HepG2 (cell line): ENCODE results near the gene ZNF562. TPM values are rescaled to one million over a fixed set of nuclear protein-coding genes. Genes with fewer than 3 reads are reported as not detected.
A peak's percentile ranks its signal among the peaks of the same experiment; 100 is the strongest.

Experiments used
- ATAC-seq: fragments of 200-7000 bp; cut with Tn5 transposase; 3 replicates; pipeline ENCODE4 v1.9.1; 2020; ENCODE audit warnings: mild to moderate bottlenecking, moderate library complexity
- BruUV-seq: library from RNA; stranded (reverse); fragments of 400-500 nt; replicated peaks from 2 replicates; lab custom pipeline; 2021; lab: Mats Ljungman, UMichigan
- CTCF ChIA-PET: fragments of 300-600 bp; formaldehyde crosslinking; extraction: SDS; loops from one replicate; lab custom pipeline; 2021; ENCODE audit warnings: low total read pairs, inconsistent platforms, low intra/inter-chr PET ratio; lab: Yijun Ruan, JAX
- POLR2A ChIA-PET: fragments of 350-600 bp; sonication (Branson Sonifier 250); formaldehyde crosslinking; loops from one replicate; lab custom pipeline; 2020; ENCODE audit warnings: antibody characterized with exemption, inconsistent platforms; lab: Yijun Ruan, JAX
- DNase-seq: peaks from one replicate; pipeline ENCODE4 v3.0.0-alpha.2; 2015; ENCODE audit warnings: low spot score
- FAIRE-seq: peaks from 3 replicates; lab custom pipeline; 2011; peaks lifted over from hg19 to GRCh38; lab: Jason Lieb, UNC
- H2AFZ ChIP-seq: one replicate; pipeline ENCODE4 v1.6.1; 2011; ENCODE audit warnings: low read length, inconsistent platforms
- H3K27ac ChIP-seq: fragments of 300-600 bp; 3 replicates; pipeline ENCODE4 v1.8.0; 2011; ENCODE audit warnings: mixed run types, mild to moderate bottlenecking, mixed read lengths, low read length, inconsistent platforms; ENCODE audit not compliant: insufficient read depth; ENCODE audit errors: extremely low read length
- H3K27me3 ChIP-seq, 2 experiments: fragments of 200-600 bp in 1 of 2; 2 replicates in 1 of 2; 3 replicates in 1 of 2; pipeline versions ENCODE4 v1.6.0 to v1.8.0; 2011; ENCODE audit warnings: low read length in 2 of 2, mild to moderate bottlenecking in 2 of 2, moderate library complexity in 2 of 2, inconsistent platforms in 1 of 2; ENCODE audit not compliant: insufficient read depth in 2 of 2, control insufficient read depth in 1 of 2
- H3K36me3 ChIP-seq, 2 experiments: fragments of 200-600 bp in 1 of 2; replicated peaks in 1 of 2; 2 replicates in 1 of 2; 3 replicates in 1 of 2; pipeline versions ENCODE4 v1.5.1 to v1.8.0; 2011; ENCODE audit warnings: low read length in 2 of 2, inconsistent platforms in 1 of 2; ENCODE audit not compliant: insufficient read depth in 2 of 2, control insufficient read depth in 1 of 2
- H3K4me1 ChIP-seq: 2 replicates; pipeline ENCODE4 v1.5.1; 2012; ENCODE audit warnings: low read length, inconsistent platforms; ENCODE audit not compliant: insufficient read depth
- H3K4me2 ChIP-seq: 2 replicates; pipeline ENCODE4 v1.6.0; 2011; ENCODE audit warnings: low read depth, low read length, inconsistent platforms
- H3K4me3 ChIP-seq, 3 experiments: fragments of 200-600 bp in 1 of 3; sonication (generic), shearing (Covaris generic) in 1 of 3; replicated peaks in 1 of 3; 2 replicates each; pipeline ENCODE4 v1.5.1; 2011 to 2016; ENCODE audit warnings: low read length in 3 of 3, inconsistent platforms in 2 of 3, low read depth in 2 of 3, mild to moderate bottlenecking in 2 of 3, control low read depth in 1 of 3, mixed read lengths in 1 of 3; ENCODE audit not compliant: insufficient read depth in 1 of 3
- H3K79me2 ChIP-seq: one replicate; pipeline ENCODE4 v1.6.1; 2011; ENCODE audit warnings: low read length, inconsistent platforms; ENCODE audit not compliant: insufficient read depth
- H3K9ac ChIP-seq: 2 replicates; pipeline ENCODE4 v1.6.0; 2011; ENCODE audit warnings: mild to moderate bottlenecking, low read depth, low read length, inconsistent platforms; ENCODE audit not compliant: insufficient read depth
- H3K9me3 ChIP-seq: 2 replicates; pipeline ENCODE4 v1.5.1; 2012; ENCODE audit warnings: mild to moderate bottlenecking, low read length
- H4K20me1 ChIP-seq: 2 replicates; pipeline ENCODE4 v1.6.0; 2011; ENCODE audit warnings: inconsistent platforms, mild to moderate bottlenecking, low read length, moderate library complexity; ENCODE audit not compliant: insufficient read depth
- EHMT2 ChIP-seq: fragments of 200-600 bp; sonication (generic); IDR thresholded peaks from 2 replicates; pipeline ENCODE4 v1.7.0; 2017; ENCODE audit warnings: antibody characterized with exemption, low read depth, low read length, borderline replicate concordance
- SRSF1 ChIP-seq: fragments of 200-400 bp; formaldehyde crosslinking; optimal IDR thresholded peaks from 2 replicates; pipeline ENCODE3; 2017; ENCODE audit warnings: mild to moderate bottlenecking, low read depth, low read length, moderate library complexity
- TAF1 ChIP-seq: sonication (generic); formaldehyde crosslinking; IDR thresholded peaks from 2 replicates; pipeline ENCODE4 v1.4.0; 2020; ENCODE audit warnings: missing genetic modification reagents
- ZBTB1 ChIP-seq: sonication (generic); formaldehyde crosslinking; IDR thresholded peaks from 2 replicates; pipeline ENCODE4 v1.4.0; 2020; ENCODE audit warnings: missing genetic modification reagents, borderline replicate concordance
- ZEB1 ChIP-seq: IDR thresholded peaks from 2 replicates; pipeline ENCODE4 v1.6.1; 2012; ENCODE audit warnings: mild to moderate bottlenecking, low read depth, inconsistent platforms; ENCODE audit not compliant: insufficient replicate concordance
- ZMYM4 ChIP-seq: sonication (generic); formaldehyde crosslinking; IDR thresholded peaks from 2 replicates; pipeline ENCODE4 v1.8.1; 2023; ENCODE audit warnings: mild to moderate bottlenecking, missing genetic modification reagents
- ZNF615 ChIP-seq: sonication (generic); formaldehyde crosslinking; IDR thresholded peaks from 2 replicates; pipeline ENCODE4 v1.5.0; 2020; ENCODE audit warnings: mild to moderate bottlenecking, missing genetic modification reagents, borderline replicate concordance
- ZNF652 ChIP-seq: IDR thresholded peaks from 2 replicates; pipeline ENCODE4 v1.6.1; 2016; ENCODE audit warnings: low read depth, borderline replicate concordance
- WGBS: methylation state at CpG from one replicate; pipeline ENCODE4 v1.1.6; 2017; ENCODE audit warnings: low lambda C conversion rate; 5-methylcytosine and 5-hydroxymethylcytosine counted together
- in situ Hi-C: cut with HindIII; loops from 2 replicates; pipeline ENCODE4 v1.10.0; 2017; ENCODE audit warnings: low pct_unique_long_range_greater_than_20kb; ENCODE audit not compliant: extremely low pct_ligation_motif_present
- intact Hi-C: fragments of 100-400 bp; cut with micrococcal nuclease; formaldehyde crosslinking; loops from one replicate; pipeline ENCODE4 v1.10.0; 2022; ENCODE audit not compliant: unreplicated experiment
- polyA plus RNA-seq, 8 experiments: library from polyadenylated mRNA; depleted of rRNA in 3 of 8; stranded (reverse) in 7 of 8; unstranded in 1 of 8; fragments of >200 nt; fragmentation: Illumina TruSeq in 4 of 8; extraction: Trizol in 4 of 8; gene quantifications; 2 replicates each; pipeline versions ENCODE4 v1.2.1 to v1.2.3, GENCODE V29; 2011 to 2016; ENCODE audit warnings: low read depth in 4 of 8, missing spikeins in 1 of 8, mixed read lengths in 1 of 8; ENCODE audit not compliant: insufficient read depth in 1 of 8
- total RNA-seq, 5 experiments: library from RNA; depleted of rRNA; stranded (reverse); fragments of >200 nt; fragmentation: Illumina TruSeq; extraction: Trizol; gene quantifications; 2 replicates each; pipeline ENCODE4 v1.2.3, GENCODE V29; 2016; ENCODE audit warnings: low read depth in 1 of 5
- TF ChIP-seq, protein P1 (sequence below): sonication (generic); formaldehyde crosslinking; IDR thresholded peaks from 2 replicates; pipeline ENCODE4 v1.4.0; 2020; ENCODE audit warnings: missing genetic modification reagents, borderline replicate concordance
- TF ChIP-seq, protein P2 (sequence below): IDR thresholded peaks from 2 replicates; pipeline ENCODE4 v1.6.1; 2016; ENCODE audit warnings: low read depth
- TF ChIP-seq, protein P3 (sequence below): IDR thresholded peaks from 2 replicates; pipeline ENCODE4 v1.6.1; 2016; ENCODE audit warnings: missing compliant biosample characterization, missing genetic modification reagents, borderline replicate concordance

The ZNF562 gene
- total and polyA plus RNA-seq, 2 of the 13 experiments (the other 11 are each of a cell fraction or from before 2014, with no cell fraction given), result 13.1 to 32.7 TPM

DNA sequence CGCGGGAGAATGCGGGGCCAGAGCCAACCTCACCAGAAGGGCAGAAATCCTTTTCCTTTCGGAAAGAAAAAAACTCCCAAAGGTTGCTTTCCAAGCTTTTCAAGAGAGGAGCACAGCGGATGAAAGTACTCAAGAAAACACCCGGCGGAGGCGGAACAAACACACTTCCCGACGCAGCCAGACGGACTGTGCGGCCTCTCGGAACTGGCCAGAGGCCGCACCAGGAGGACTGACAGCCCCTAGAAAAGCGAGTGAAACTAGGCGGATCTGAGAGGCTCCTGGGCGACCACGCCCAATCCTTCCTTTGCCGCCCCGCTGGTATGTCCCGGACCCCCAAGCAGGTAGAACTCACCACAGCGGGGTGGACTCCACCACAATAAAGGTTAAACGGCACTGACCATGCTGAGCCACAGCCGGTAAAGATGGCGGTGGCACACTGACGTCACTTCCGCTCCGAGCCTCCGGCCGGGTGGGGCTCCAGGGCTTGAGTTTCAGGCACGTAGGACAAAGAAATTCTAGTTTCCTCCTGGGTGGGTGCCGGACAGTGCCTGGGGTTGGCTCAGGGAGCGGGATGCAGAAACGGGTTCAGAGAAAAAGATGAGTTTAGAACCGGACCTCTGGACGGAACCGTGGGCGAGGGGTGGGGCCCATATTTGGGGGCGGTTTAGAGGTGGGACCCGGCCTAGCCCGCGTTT is at the start of gene ZNF562 (continued):
- peak; percentile 81 for TF ChIP-seq SRSF1
- TF ChIP-seq ZMYM4 (CRISPR knock-in tag), result peak; percentile 61; the same call in 1 of the 2 replicates
- no peak for TF ChIP-seq EHMT2
- TF ChIP-seq ZEB1, result no peak
- no peak for TF ChIP-seq ZBTB1 (CRISPR knock-in tag)
- no peak for TF ChIP-seq ZNF652 (CRISPR knock-in tag)
- TF ChIP-seq, protein P1, sequence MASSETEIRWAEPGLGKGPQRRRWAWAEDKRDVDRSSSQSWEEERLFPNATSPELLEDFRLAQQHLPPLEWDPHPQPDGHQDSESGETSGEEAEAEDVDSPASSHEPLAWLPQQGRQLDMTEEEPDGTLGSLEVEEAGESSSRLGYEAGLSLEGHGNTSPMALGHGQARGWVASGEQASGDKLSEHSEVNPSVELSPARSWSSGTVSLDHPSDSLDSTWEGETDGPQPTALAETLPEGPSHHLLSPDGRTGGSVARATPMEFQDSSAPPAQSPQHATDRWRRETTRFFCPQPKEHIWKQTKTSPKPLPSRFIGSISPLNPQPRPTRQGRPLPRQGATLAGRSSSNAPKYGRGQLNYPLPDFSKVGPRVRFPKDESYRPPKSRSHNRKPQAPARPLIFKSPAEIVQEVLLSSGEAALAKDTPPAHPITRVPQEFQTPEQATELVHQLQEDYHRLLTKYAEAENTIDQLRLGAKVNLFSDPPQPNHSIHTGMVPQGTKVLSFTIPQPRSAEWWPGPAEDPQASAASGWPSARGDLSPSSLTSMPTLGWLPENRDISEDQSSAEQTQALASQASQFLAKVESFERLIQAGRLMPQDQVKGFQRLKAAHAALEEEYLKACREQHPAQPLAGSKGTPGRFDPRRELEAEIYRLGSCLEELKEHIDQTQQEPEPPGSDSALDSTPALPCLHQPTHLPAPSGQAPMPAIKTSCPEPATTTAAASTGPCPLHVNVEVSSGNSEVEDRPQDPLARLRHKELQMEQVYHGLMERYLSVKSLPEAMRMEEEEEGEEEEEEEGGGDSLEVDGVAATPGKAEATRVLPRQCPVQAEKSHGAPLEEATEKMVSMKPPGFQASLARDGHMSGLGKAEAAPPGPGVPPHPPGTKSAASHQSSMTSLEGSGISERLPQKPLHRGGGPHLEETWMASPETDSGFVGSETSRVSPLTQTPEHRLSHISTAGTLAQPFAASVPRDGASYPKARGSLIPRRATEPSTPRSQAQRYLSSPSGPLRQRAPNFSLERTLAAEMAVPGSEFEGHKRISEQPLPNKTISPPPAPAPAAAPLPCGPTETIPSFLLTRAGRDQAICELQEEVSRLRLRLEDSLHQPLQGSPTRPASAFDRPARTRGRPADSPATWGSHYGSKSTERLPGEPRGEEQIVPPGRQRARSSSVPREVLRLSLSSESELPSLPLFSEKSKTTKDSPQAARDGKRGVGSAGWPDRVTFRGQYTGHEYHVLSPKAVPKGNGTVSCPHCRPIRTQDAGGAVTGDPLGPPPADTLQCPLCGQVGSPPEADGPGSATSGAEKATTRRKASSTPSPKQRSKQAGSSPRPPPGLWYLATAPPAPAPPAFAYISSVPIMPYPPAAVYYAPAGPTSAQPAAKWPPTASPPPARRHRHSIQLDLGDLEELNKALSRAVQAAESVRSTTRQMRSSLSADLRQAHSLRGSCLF, result no peak

DNA sequence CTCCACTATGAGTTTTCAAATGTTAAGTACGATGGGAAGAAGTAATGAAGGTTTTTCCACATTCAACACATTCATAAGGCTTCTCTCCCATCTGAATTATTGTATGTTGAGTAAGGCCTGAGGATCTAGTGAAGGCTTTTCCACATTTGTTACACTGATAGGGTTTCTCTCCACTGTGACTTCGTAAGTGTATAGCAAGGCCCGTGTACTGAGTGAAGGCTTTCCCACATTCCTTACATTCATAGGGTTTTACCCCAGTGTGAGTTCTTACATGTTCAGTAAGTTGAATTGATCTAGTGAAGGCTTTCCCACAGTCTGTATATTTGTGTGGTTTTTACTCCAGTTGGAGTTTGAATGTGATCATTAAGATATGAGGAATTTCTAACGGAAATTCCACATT is 49.3 kb upstream of the ZNF562 start:
- CTCF ChIA-PET, result no interaction called here

More for the DNA sequence above, 49.3 kb upstream of the ZNF562 start:
- POLR2A ChIA-PET, result no interaction called here
- H3K79me2 ChIP-seq, result no peaks in the 10 kb centered on the region
- BruUV-seq, result no TSS peak
- TF ChIP-seq, protein P2, sequence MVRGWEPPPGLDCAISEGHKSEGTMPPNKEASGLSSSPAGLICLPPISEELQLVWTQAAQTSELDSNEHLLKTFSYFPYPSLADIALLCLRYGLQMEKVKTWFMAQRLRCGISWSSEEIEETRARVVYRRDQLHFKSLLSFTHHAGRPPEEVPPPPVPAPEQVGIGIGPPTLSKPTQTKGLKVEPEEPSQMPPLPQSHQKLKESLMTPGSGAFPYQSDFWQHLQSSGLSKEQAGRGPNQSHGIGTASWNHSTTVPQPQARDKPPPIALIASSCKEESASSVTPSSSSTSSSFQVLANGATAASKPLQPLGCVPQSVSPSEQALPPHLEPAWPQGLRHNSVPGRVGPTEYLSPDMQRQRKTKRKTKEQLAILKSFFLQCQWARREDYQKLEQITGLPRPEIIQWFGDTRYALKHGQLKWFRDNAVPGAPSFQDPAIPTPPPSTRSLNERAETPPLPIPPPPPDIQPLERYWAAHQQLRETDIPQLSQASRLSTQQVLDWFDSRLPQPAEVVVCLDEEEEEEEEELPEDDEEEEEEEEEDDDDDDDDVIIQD (CRISPR knock-in tag), result no peak
- TF ChIP-seq TAF1 (no peak), ZNF615 (CRISPR knock-in tag) (no peak)
- TF ChIP-seq, protein P3, sequence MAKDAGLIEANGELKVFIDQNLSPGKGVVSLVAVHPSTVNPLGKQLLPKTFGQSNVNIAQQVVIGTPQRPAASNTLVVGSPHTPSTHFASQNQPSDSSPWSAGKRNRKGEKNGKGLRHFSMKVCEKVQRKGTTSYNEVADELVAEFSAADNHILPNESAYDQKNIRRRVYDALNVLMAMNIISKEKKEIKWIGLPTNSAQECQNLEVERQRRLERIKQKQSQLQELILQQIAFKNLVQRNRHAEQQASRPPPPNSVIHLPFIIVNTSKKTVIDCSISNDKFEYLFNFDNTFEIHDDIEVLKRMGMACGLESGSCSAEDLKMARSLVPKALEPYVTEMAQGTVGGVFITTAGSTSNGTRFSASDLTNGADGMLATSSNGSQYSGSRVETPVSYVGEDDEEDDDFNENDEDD (CRISPR knock-in tag), result no peak
- TF ChIP-seq, all 625 proteins: peak for 0
- H3K27me3 ChIP-seq, result peaks cover 2 to 19% of the 10 kb centered on the region in 2 experiments; a peak in 4 of 5 replicates
- no peaks in the 10 kb centered on the region for H4K20me1 ChIP-seq
- 3% methylated on average over 4 of the region's 4 CpGs for WGBS
- H3K9ac ChIP-seq, result no peak overlapping the region
- no peaks in the 10 kb centered on the region for H3K36me3 ChIP-seq
- no peaks in the 10 kb centered on the region for H3K9me3 ChIP-seq
- no peak overlapping the region for H3K4me2 ChIP-seq
- FAIRE-seq (no peak), ATAC-seq (no peak), DNase-seq (no peak)
- in situ Hi-C loops (no loop called here), intact Hi-C loops (no loop called here)
- H2AFZ ChIP-seq, result no peak overlapping the region
- H3K27ac ChIP-seq, result no peak overlapping the region
- no peak overlapping the region for H3K4me3 ChIP-seq
- H3K4me1 ChIP-seq, result no peaks in the 10 kb centered on the region
